Measurements from ENCODE around the gene ZBBX.

ZBBX gene

DNA sequence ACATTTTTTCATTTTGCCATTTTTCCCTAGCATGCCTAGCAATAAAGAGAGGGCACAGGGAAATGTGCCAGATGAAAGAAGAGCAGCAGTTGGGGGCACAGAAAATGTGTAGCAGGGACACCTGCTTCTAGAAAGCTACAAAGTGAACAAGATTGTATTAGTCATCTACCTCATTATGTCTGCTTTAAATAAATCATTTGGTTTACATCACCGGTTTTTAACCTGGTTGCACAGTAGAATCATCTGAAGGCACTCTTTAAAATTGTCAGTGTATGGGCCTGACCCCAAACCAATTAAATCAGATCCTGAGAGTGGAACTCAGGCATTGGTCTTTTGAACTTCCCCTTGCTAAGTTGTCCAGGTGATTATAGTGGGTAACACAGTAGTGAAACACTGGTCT is 73.8 kb downstream of the ZBBX start:
- H3K4me3 ChIP-seq (ENCODE audit: low read depth, low read length): no peak overlapping the region
- no peak for TF ChIP-seq CTCF (IDR thresholded peaks at IDR 0.05; ENCODE audit: borderline replicate concordance, insufficient read depth, low read depth, low read length)

DNA sequence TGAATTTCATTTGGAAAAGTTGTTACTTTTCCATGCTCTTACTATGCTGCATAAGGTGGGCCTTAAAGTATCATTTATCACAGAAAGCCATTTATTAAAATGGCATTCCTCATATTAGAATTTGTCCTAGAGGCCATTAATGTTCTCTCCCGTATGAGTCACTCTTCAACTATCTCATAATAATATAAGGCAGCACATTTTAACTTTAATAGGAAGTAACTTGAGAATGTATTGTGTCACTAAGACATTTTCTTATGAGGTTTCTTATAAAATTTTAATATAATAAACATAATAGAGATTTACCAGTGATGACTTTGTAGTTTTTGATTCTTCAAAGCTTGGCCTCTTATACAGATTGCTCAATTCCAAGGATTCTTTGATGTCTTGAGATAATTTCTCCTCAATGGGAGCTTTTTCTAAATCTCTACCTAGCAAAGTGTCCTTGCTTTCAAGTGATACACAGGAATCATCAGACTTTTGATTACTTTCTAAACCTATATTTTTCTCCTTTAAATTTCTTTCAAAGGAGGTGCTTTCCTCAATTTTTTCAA is 74.7 kb downstream of the ZBBX start:
- TF ChIP-seq CTCF (IDR thresholded peaks at IDR 0.05; ENCODE audit: borderline replicate concordance, insufficient read depth, low read depth, low read length): no peak
- H3K4me3 ChIP-seq (ENCODE audit: low read depth, low read length): no peak overlapping the region

- H3K4me3 ChIP-seq (ENCODE audit: low read depth, low read length): no peak overlapping the region
- TF ChIP-seq CTCF (IDR thresholded peaks at IDR 0.05; ENCODE audit: borderline replicate concordance, insufficient read depth, low read depth, low read length): no peak
Measured at GRCh38 chr3:167304077-167304476, 76.0 kb downstream of the ZBBX start.

- H3K4me3 ChIP-seq (ENCODE audit: low read depth, low read length): no peak overlapping the region
- no peak for TF ChIP-seq CTCF (IDR thresholded peaks at IDR 0.05; ENCODE audit: borderline replicate concordance, insufficient read depth, low read depth, low read length)
Measured at GRCh38 chr3:167302678-167303077, 77.4 kb downstream of the ZBBX start.

DNA sequence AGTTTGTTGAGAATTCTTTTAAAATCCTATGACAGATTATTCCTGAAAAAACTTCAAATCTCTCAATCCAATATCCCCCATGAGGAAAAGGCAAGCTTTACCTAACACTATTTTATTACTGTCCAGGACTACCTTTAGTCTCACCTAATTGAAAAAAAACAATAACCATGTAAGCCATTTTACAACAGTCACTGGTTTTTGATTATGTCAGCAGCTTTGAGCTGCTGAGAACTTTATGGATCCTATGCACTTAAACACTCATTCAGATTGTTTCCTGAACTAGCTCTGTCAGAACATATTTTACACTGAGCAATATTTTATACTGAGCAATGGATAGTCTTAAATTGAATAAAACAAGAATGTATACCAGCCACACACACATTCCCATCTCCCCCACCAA is 79.9 kb downstream of the ZBBX start:
- no peak for TF ChIP-seq CTCF (IDR thresholded peaks at IDR 0.05; ENCODE audit: borderline replicate concordance, insufficient read depth, low read depth, low read length)
- H3K4me3 ChIP-seq (ENCODE audit: low read depth, low read length): no peak overlapping the region

DNA sequence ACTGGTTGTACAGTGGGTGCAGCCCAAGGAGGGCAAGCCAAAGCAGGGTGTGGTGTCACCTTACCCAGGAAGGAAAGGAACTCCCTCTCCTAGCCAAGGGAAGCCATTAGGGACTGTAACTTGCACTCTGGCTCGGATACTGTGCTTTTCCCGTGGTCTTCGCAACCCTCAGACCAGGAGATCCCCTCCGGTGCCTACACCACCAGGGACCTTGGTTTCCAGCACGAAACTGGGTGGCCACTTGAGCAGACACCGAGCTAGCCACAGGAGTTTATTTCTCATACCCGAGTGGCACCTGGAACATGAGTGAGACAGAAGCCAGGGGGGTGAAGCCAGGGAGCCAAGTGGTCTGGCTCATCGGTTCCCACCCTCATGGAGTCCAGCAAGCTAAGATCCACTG is 90.7 kb downstream of the ZBBX start:
- H3K4me3 ChIP-seq (ENCODE audit: low read depth, low read length): no peak overlapping the region
- no peak for TF ChIP-seq CTCF (IDR thresholded peaks at IDR 0.05; ENCODE audit: borderline replicate concordance, insufficient read depth, low read depth, low read length)

DNA sequence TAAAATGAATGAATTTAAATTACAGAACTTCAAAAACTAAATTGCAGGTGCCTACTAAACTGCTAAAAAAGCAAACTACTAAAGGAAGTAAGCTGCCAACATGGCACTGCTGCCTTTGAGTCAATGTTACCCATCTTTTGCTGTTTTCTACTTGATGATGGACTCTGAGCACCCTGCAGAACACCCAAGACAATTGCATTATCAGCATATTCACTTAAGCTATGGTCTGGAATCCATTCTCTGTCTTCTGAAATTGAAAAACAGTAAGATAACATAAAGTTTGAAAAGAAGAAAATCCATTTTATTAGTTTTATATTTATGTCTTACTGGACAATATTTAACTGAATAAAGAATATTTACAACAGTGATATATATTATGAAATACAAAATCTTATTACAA is 91.4 kb downstream of the ZBBX start:
- no peak for TF ChIP-seq CTCF (IDR thresholded peaks at IDR 0.05; ENCODE audit: borderline replicate concordance, insufficient read depth, low read depth, low read length)
- no peak overlapping the region for H3K4me3 ChIP-seq (ENCODE audit: low read depth, low read length)

All from GM12875 (cell line).